Activated CD4-positive, alpha-beta T cell treated with anti-CD3 and anti-CD28 coated beads, Interleukin-2, amount 10 ng/mL, durations not matched to agents 24 days and 14 days (primary cell): ENCODE measurements around the gene IL34. TPM values are rescaled to one million over a fixed set of nuclear protein-coding genes. Genes with fewer than 3 reads are reported as not detected.

ENCODE experiments used
- DNase-seq: peaks from one replicate; pipeline ENCODE4 v3.0.0; 2022
- H3K27ac Mint-ChIP-seq: one replicate; pipeline ENCODE4 v1.8.0; 2022; ENCODE audit warnings: mild to moderate bottlenecking, mixed read lengths
- H3K27me3 Mint-ChIP-seq: one replicate; pipeline ENCODE4 v1.8.0; 2022; ENCODE audit warnings: mixed read lengths
- H3K36me3 Mint-ChIP-seq: one replicate; pipeline ENCODE4 v1.8.0; 2022; ENCODE audit warnings: low read depth, mild to moderate bottlenecking, mixed read lengths
- H3K4me1 Mint-ChIP-seq: one replicate; pipeline ENCODE4 v1.8.0; 2021; ENCODE audit warnings: mixed read lengths
- H3K4me3 Mint-ChIP-seq: one replicate; pipeline ENCODE4 v1.8.0; 2022; ENCODE audit warnings: mild to moderate bottlenecking, moderate library complexity, mixed read lengths
- H3K9me3 Mint-ChIP-seq: one replicate; pipeline ENCODE4 v1.8.0; 2021; ENCODE audit warnings: mixed read lengths
- intact Hi-C: fragments of 100-400 bp; cut with micrococcal nuclease; formaldehyde crosslinking; loops from one replicate; pipeline ENCODE4 v1.15.1; 2023
- total RNA-seq: library from RNA; stranded (reverse); gene quantifications from 2 replicates; pipeline ENCODE4 v1.2.3, GENCODE V29; 2022

Gene IL34
- total RNA-seq, 1 donor from 2014 or later, result 0.30 TPM

DNA sequence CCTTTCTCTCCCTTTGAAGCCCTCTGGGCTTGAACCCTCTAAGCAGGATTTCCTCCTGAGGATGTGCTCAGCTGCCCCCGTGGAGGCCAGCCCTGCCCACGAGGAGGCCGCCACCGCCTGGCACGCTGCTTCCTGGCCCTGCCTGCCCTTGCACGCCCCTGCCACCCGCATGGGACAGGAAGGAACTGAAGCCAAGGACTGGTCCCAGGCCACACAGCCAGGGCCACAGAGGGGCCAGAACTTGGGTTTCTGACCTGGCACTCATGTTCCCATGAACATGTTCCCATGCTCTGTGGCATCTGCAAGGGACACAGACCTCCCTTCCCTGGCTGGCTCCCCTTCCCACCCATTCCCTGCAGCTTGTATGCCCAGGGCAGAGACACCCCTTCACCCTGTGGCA, 63.6 kb downstream of the IL34 start:
- no peaks in the 10 kb centered on the region for H3K36me3 Mint-ChIP-seq
- intact Hi-C loops, result no loop called here
- H3K4me3 Mint-ChIP-seq, result no peak overlapping the region
- H3K27ac Mint-ChIP-seq, result no peak overlapping the region
- no peaks in the 10 kb centered on the region for H3K9me3 Mint-ChIP-seq
- H3K4me1 Mint-ChIP-seq, result peaks cover 2% of the 10 kb centered on the region
- no peaks in the 10 kb centered on the region for H3K27me3 Mint-ChIP-seq
- DNase-seq, result no peak

Other genes starting within 250 kb of the IL34 start
- 27.9 and 37.0 TPM in 2 replicates for gene ST3GAL2, start 207.5 kb upstream of the IL34 start, total RNA-seq
- 19.6 and 24.4 TPM in 2 replicates for gene FCSK, start 192.0 kb upstream of the IL34 start, total RNA-seq
- gene COG4, start 123.0 kb upstream of the IL34 start, total RNA-seq, result 38.3 and 42.1 TPM in 2 replicates
- gene SF3B3, start 122.7 kb upstream of the IL34 start, total RNA-seq, result 621 and 622 TPM in 2 replicates
- 2.6 and 3.7 TPM in 2 replicates for gene MTSS2, start 39.5 kb downstream of the IL34 start, total RNA-seq
- gene VAC14, start 154.6 kb downstream of the IL34 start, total RNA-seq, result 36.3 and 38.6 TPM in 2 replicates